Motor neuron (in vitro differentiated cells): ENCODE results near the gene METTL26. TPM values are rescaled to one million over a fixed set of nuclear protein-coding genes. Genes with fewer than 3 reads are reported as not detected.
A peak's percentile ranks its signal among the peaks of the same experiment; 100 is the strongest.

Experiments used
- ATAC-seq, 8 experiments: fragments of 200-7000 bp; cut with Tn5 transposase; replicated peaks in 6 of 8; 2 replicates each; pipeline ENCODE4 v1.8.0; 2021; ENCODE audit warnings: mild to moderate bottlenecking in 8 of 8, moderate library complexity in 8 of 8
- H3K27ac ChIP-seq, 2 donors: fragments of 250-450 bp; sonication (Bioruptor Pico); 2 replicates each; pipeline ENCODE4 v1.9.0; 2021; ENCODE audit warnings: antibody characterized with exemption in 2 of 2, mild to moderate bottlenecking in 2 of 2, moderate library complexity in 1 of 2
- H3K4me1 ChIP-seq, 2 donors: fragments of 250-450 bp; sonication (Bioruptor Pico); replicated peaks in 1 of 2; 2 replicates each; pipeline ENCODE4 v1.6.1; 2021; ENCODE audit warnings: antibody characterized with exemption in 2 of 2, mild to moderate bottlenecking in 2 of 2, moderate library complexity in 1 of 2
- H3K4me3 ChIP-seq, 5 donors: fragments of 250-450 bp; sonication (Bioruptor Pico); 2 replicates each; pipeline ENCODE4 v1.9.0; 2021; ENCODE audit warnings: antibody characterized with exemption in 5 of 5, mild to moderate bottlenecking in 5 of 5, moderate library complexity in 4 of 5
- WGBS, 10 experiments: fragments of 450-650 bp; shearing (Covaris generic); methylation state at CpG; one replicate each; pipeline ENCODE4 v1.0.0; 2022; 5-methylcytosine and 5-hydroxymethylcytosine counted together
- in situ Hi-C, 9 experiments: fragments of 400-800 bp; cut with MboI; loops; one replicate each; pipeline ENCODE4 v1.15.0; 2021; ENCODE audit warnings: low sequenced_read_pairs in 9 of 9, low pct_unique_long_range_greater_than_20kb in 2 of 9; ENCODE audit not compliant: unreplicated experiment in 9 of 9
- total RNA-seq, 8 experiments: library from RNA; unstranded; fragments of 300-600 nt; gene quantifications; 2 replicates each; pipeline versions ENCODE4 v1.2.3 to v1.2.4, GENCODE V29; 2022

The METTL26 gene
- total RNA-seq, 8 experiments from 2014 or later: 52.5 to 97.9 (median 66.7) TPM

DNA sequence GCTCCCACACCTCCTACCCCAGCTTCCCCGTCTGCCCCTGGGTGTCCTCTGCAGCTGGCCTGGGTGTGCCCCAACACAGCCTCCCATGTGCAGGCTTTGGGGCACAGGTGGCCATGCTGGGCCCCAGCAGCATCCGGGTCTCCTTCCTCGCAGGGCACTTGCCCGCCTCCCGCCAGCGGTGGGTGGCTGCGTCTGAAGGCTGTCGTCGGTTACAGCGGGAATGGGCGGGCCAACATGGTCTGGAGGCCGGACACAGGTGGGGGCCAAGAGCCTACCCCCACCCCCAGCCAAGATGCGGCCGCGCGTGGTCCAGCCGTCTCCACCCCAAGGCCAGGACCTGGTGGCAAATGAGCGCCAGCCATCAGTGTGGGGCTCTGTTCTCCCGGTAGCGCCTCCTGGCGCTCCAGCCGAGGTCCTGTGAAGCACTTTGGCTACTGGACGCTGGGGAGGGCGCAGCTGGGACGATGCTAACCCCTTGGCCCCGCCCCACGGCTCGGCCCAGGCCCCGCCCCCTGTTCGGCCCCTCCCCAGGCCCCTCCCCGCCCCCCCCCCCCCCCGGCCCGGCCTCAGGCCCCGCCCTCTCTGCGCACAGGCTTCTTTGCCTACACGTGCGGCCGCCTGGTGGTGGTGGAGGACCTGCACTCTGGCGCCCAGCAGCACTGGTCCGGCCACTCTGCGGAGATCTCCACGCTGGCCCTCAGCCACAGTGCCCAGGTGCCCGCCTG lies 24.5 kb upstream of the METTL26 start:
- ATAC-seq: peak; percentile 21 to 96 (median 86)
- peak overlapping the region in 1 of 5 donors; percentile 0 for H3K4me3 ChIP-seq

DNA sequence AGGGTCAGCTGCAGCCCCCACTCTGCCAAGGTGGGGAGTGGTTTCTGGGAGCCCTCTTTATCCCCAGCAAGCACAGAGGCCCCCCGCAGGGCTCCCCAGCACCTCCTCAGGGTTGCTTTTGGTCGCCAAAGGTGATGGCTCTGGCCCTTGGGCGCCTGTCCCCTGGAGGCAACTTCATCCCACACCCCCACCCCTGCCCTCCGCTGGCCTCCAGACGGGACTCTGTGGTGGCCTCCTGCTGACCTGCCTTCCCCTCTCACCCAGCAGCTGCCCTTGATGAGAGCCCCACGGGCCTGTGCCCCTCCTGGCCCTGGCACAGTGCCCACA lies 24.0 kb upstream of the METTL26 start:
- 83% methylated on average over 1 of the region's 6 CpGs; no CpG with 5 or more reads in 9 of the 10 experiments for WGBS, 10 experiments
- in situ Hi-C loops: no loop called here
- Histone ChIP-seq H3K27ac (peak overlapping the region in 1 of 2 donors; percentile 35), H3K4me1 (peaks cover 11 to 12% of the 10 kb centered on the region in 2 donors), H3K4me3 (no peak overlapping the region)
- ATAC-seq: no peak

More for the DNA sequence above, 24.5 kb upstream of the METTL26 start:
- 80% methylated on average over 1 of the region's 43 CpGs; no CpG with 5 or more reads in 9 of the 10 experiments for WGBS, 10 experiments
- Histone ChIP-seq H3K27ac (peak overlapping the region; percentile 38 to 75), H3K4me1 (peaks cover 11 to 12% of the 10 kb centered on the region in 2 donors)
- in situ Hi-C loops: no loop called here

DNA sequence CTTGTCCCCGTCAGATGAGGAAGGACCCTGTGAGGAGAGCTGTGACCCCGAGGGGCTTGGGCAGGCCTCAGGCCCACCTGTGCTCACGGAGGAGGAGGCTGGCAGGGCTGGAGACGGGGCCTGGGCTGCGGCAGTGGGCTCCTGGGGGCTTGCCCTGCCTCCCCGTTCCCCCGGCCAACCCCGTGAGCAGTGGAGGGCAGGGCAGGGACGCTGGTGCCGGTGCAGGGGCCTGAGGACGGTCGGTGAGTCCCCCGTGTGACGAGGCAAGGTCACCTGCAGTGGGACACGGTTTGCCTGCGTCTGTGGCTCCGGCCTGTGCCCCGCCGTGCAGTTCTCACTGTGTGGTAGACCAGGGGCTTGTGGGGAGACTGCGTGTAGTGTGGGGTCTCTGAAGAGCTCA lies 23.5 kb upstream of the METTL26 start:
- H3K27ac ChIP-seq: no peak overlapping the region
- H3K4me1 ChIP-seq: peaks cover 11 to 12% of the 10 kb centered on the region in 2 donors
- H3K4me3 ChIP-seq: no peak overlapping the region
- 87% methylated on average over 3 of the region's 20 CpGs; no CpG with 5 or more reads in 9 of the 10 experiments for WGBS, 10 experiments
- in situ Hi-C loops: no loop called here
- ATAC-seq: no peak

DNA sequence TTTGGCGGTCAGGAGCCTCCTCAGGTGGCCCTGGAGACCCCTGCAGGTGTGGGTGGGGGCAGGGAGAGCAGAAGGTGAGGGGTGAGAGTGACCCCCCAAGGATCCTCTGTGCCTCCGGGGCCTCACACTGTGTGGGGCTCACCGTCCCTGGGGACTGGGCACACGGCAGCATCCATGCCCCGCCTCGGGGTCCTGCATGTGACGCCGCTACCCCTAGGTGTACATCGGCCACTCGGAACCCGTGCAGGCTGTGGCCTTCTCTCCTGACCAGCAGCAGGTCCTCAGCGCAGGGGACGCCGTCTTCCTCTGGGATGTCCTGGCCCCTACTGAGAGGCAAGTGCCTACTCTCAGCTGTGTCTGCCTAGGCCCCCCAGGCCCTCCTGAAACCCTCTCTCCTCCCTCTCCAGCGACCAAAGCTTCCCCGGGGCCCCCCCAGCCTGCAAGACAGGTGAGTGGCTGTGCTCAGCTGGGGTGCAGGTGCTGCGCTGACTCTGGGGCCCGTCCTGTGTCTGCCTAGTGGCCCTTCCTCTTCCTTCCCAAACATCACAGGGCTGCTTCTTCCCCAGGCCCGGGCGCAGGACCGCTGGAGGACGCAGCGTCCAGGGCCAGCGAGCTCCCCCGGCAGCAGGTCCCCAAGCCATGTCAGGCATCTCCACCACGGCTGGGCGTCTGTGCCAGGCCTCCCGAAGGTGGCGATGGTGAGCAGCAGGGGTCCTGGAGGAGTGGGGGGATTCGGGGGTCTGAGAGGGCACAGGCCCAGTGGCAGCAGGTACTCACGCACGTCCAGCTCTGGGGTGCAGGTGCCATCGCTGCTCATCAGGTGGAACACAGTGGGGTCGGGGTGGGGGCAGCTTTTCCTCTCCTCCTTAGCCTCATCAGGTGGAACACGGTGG lies 22.8 kb upstream of the METTL26 start:
- in situ Hi-C loops: no loop called here
- no peak overlapping the region for H3K27ac ChIP-seq
- H3K4me3 ChIP-seq: no peak overlapping the region
- 83% methylated on average over 3 of the region's 35 CpGs; no CpG with 5 or more reads in 9 of the 10 experiments for WGBS, 10 experiments
- peaks cover 11 to 12% of the 10 kb centered on the region in 2 donors for H3K4me1 ChIP-seq
- ATAC-seq: no peak

DNA sequence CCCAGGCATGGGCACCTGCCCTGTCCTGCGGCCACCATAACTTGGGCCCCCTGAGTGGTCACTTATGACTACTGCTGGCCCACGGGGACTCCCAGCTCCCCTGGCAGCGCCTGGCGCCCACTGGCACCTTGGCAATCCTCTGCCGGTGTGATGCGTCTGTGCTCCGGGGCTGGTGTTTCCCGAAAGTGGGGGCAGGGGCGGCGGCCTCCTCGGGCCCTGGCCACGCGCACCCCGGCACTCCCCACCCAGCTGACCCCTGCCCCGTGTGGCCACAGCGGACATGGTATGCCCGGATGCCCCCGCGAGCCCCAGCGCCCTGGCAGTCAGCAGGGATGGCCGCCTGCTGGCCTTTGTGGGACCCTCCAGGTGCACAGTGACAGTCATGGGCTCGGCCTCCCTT lies 21.4 kb upstream of the METTL26 start:
- Histone ChIP-seq H3K27ac (no peak overlapping the region), H3K4me3 (no peak overlapping the region), H3K4me1 (peaks cover 11 to 12% of the 10 kb centered on the region in 2 donors)
- no peak for ATAC-seq
- in situ Hi-C loops: no loop called here
- WGBS, 10 experiments: 96% methylated on average over 4 of the region's 22 CpGs; no CpG with 5 or more reads in 9 of the 10 experiments

DNA sequence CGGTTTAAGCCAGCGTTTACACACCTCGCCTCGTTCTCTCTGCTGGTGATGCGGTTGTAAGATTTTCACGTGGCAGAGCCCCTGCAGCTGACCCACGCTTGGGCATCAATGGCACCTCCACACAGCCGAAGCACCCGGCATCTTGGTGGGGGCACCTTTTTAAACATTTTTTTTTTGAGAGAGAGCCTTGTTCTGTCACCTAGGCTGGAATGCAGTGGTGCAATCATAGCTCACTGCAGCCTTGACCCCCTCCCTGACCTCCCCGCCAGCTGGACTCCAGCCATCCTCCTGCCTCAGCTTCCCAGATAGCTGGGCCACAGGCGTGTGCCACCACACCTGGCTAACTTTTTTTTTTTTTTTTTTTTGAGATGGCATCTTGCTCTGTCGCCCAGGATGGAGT lies 17.9 kb upstream of the METTL26 start:
- Histone ChIP-seq H3K4me1 (peaks cover 11 to 12% of the 10 kb centered on the region in 2 donors), H3K27ac (no peak overlapping the region), H3K4me3 (no peak overlapping the region)
- 86 to 100% (median 97%) methylated on average over 1 to 7 of the region's 12 CpGs; no CpG with 5 or more reads in 3 of the 10 experiments for WGBS, 10 experiments
- in situ Hi-C loops: no loop called here
- no peak for ATAC-seq

DNA sequence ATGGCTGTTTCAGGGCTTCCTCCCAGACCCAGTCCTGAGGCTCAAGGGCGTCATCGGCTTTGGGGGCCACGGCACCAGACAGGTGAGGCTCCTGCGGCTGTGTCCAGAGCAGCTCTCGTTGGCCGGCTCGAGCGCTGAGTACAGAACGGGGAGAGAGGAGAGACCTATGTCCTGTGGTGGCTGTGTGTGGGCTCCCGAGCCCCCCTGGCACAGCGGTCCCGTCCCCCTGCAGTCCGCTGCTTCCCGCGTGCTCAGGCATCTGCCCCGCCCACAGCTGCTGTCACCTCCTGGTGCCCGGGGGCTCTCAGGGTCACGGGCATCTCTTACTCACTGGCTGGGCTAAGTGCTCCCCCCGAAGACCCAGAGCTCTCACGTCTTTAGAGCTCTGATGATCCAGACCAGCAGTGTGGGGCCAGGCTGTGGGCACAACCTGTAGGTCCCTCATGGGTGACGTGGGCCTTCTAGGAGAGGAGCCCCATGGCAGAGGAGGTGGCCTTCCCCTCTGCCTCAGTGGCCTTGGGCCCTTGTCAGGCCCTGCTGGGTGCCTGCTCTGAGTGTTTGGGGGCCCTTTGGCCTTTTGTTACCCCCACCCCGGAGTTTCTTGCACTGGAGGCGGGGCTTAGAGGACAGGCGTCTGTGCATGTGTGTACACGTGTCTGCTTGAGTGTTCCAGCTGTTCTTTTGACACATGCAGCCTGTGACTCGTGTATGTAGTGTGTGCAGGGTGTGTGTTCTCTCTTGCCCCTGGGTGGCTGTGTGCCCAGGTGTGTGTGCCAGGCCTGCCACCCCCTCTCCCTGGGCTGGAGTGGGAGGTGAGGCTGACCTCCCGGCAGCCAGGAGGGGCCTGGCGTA lies 16.6 kb upstream of the METTL26 start:
- peaks cover 18 to 19% of the 10 kb centered on the region in 2 donors for H3K4me1 ChIP-seq
- no peak for ATAC-seq
- no peak overlapping the region for H3K27ac ChIP-seq
- 80 to 100% (median 91%) methylated on average over 2 to 5 of the region's 28 CpGs; no CpG with 5 or more reads in 6 of the 10 experiments for WGBS, 10 experiments
- H3K4me3 ChIP-seq: no peak overlapping the region
- in situ Hi-C loops: no loop called here

DNA sequence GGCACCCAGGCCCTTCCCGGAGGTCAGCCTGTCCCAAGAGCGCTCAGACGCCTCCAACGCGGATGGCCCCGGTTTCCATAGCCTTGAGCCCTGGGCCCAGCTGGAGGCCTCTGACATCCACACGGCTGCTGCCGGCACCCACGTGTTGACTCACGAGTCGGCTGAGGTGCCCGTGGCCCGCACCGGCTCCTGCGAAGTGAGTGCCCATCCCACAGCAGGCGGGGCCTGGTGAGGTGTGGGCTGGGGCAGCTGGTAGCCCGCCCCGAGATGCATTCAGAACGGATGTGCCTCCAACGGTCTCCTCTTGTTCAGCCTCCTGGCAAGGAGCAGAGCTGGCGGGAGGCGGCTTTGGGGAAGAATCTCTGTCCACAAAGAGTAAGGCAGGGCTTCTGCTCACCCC lies 15.7 kb upstream of the METTL26 start:
- Histone ChIP-seq H3K4me1 (peaks cover 18 to 19% of the 10 kb centered on the region in 2 donors), H3K4me3 (no peak overlapping the region), H3K27ac (no peak overlapping the region)
- 80 to 90% (median 82%) methylated on average over 1 to 4 of the region's 22 CpGs; no CpG with 5 or more reads in 7 of the 10 experiments for WGBS, 10 experiments
- ATAC-seq: no peak
- in situ Hi-C loops: no loop called here

DNA sequence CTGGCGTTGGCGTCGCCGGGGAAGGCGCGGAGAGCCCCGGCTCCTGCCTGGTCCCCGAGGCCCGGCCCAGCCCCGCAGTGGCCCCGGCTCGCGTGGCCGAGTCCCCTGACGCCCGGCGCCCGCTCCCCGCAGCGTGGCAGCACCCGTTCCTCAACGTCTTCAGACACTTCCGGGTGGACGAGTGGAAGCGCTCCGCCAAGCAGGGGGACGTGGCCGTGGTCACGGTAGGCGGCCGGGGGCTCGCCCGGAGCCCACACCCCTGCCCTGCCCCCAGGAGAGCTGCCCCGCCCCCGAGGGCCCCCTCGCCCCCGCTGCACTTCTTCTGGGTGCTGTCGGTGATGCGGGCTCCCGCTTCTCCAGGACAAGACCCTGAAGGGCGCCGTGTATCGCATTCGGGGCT lies 13.5 kb upstream of the METTL26 start:
- ATAC-seq: peak; percentile 9 to 40 (median 27)
- WGBS, 10 experiments: 15% methylated on average over 4 of the region's 44 CpGs; no CpG with 5 or more reads in 9 of the 10 experiments

DNA sequence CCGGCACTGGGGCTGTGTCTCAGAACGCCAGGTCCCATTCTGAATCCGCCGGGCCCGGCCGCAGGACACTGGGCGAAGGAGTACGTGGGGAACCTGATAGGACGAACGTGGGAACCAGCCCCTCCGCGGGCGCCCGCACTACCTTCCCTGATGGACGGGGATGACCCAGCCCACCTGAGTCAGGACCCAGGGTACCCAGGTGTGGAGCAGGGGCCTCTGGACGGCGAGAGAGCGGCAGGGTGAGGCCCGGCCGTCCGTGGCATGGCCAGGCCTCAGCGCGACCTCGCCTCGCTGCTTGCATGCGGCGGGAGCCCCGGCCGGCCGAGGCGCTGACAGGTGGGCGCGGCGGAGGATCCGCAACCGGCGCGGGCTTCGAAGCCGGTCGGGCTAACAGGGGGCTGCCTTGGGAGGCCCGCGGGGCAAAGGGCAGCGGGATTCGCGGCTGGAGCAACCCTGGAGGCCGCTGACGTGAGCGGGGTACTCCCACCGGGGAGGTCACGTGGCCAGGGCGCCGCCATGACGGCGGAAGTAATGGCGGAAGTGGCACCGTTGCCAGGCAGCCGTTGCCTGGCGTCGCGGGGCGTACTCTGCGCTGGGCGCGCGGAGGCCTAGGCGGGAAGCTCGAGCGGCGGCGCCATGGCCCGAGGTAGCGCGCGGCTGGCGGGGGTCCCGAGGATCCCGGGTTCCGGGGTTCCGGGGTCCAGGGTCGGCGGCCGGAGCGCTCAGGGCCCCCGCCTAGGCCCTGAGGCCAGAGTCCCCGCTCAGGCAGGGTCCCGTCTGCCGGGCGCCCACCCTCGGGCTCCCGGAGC lies 12.9 kb upstream of the METTL26 start, which contains the start of gene WDR90:
Gene WDR90, plus strand, starts transcription at position 585 of the 809 bp plus-strand sequence. Its CDS starts 52 bp downstream, at position 637.
- H3K27ac ChIP-seq: peak within 1 kb of the TSS; percentile 96 to 98
- in situ Hi-C loops: no loop called here
- peak within 1 kb of the TSS; percentile 51 to 93 (median 77) for H3K4me3 ChIP-seq
- WGBS, 10 experiments: 0 to 15% (median 1%) methylated on average over 1 to 7 of the region's 91 CpGs; no CpG with 5 or more reads in 4 of the 10 experiments
- H3K4me1 ChIP-seq: peaks cover 18 to 19% of the 10 kb centered on the region in 2 donors
- ATAC-seq: peak; percentile 81 to 91 (median 85)

More for the DNA sequence above, 13.5 kb upstream of the METTL26 start:
- peaks cover 18 to 19% of the 10 kb centered on the region in 2 donors for H3K4me1 ChIP-seq
- in situ Hi-C loops: no loop called here
- H3K4me3 ChIP-seq: peak overlapping the region; percentile 51 to 93 (median 77)
- peak overlapping the region; percentile 20 to 98 for H3K27ac ChIP-seq

DNA sequence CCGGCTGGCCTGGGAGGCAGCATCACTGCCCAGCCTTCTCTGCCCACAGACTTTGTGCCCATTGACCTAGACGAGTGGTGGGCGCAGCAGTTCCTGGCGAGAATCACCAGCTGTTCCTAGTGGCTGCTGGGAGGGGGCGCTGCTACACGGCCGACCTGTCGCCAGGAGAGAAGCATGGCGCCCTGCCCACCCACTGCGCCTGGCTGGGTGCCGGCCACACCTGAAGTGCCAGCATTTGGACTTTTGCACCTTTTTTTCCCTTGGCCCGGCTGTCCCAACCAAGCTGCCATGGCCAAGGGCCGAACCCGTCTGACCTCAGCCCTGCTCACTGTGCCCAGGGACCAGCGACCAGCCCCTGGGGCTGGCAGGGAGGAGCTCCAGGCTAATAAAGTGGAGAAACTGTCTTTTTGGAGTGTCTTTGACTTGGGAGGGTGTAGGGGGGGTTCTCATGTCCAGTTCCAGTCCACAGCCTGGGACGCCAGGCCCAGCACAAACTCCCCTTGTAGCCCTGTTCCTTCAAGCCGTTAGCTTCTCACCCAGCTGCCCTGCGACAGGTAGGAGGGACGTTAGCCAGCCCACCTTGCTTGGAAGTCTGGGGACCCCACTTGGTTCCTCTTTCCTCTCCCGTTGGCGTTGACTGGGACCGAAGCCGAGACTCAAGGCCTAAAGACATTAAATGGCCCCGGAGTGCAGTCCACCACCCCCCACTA lies 12.1 kb upstream of the METTL26 start:
- WGBS, 10 experiments: 0 to 63% (median 40%) methylated on average over 1 to 8 of the region's 24 CpGs; no CpG with 5 or more reads in 3 of the 10 experiments
- in situ Hi-C loops: no loop called here
- Histone ChIP-seq H3K4me1 (peaks cover 18 to 19% of the 10 kb centered on the region in 2 donors), H3K27ac (peak overlapping the region; percentile 96 to 98), H3K4me3 (peak overlapping the region; percentile 51 to 93 (median 77))
- peak in 3 of 8 experiments; percentile 3 to 10 (median 7) for ATAC-seq
